Hepatocyte (in vitro differentiated cells): ENCODE results near the gene ZFR2. TPM values are rescaled to one million over a fixed set of nuclear protein-coding genes. Genes with fewer than 3 reads are reported as not detected.

Experiments
- DNase-seq: peaks from one replicate; pipeline ENCODE4 v3.0.0-alpha.2; 2016; ENCODE audit warnings: low spot score
- H2AFZ ChIP-seq: fragments of 200-600 bp; sonication (generic); 2 replicates; pipeline ENCODE4 v1.6.0; 2016; ENCODE audit warnings: antibody characterized with exemption, mild to moderate bottlenecking
- H3K27ac ChIP-seq: fragments of 200-600 bp; sonication (generic); 2 replicates; pipeline ENCODE4 v1.5.1; 2016; ENCODE audit warnings: mild to moderate bottlenecking
- H3K27me3 ChIP-seq: fragments of 200-600 bp; sonication (generic); 2 replicates; pipeline ENCODE4 v1.6.1; 2016
- H3K36me3 ChIP-seq: fragments of 200-600 bp; sonication (generic); replicated peaks from 2 replicates; pipeline ENCODE4 v1.5.1; 2016; ENCODE audit warnings: low read depth; ENCODE audit not compliant: insufficient read depth
- H3K4me1 ChIP-seq: fragments of 200-600 bp; sonication (generic); 2 replicates; pipeline ENCODE4 v1.5.1; 2016; ENCODE audit warnings: mild to moderate bottlenecking, moderate library complexity; ENCODE audit not compliant: insufficient read depth
- H3K4me2 ChIP-seq: fragments of 200-600 bp; sonication (generic); 2 replicates; pipeline ENCODE4 v1.6.0; 2016
- H3K4me3 ChIP-seq: fragments of 200-600 bp; sonication (generic); 2 replicates; pipeline ENCODE4 v1.5.1; 2016; ENCODE audit warnings: mild to moderate bottlenecking
- H3K79me2 ChIP-seq: fragments of 200-600 bp; sonication (generic); 2 replicates; pipeline ENCODE4 v1.6.0; 2017; ENCODE audit warnings: mild to moderate bottlenecking
- H3K9me2 ChIP-seq: fragments of 200-600 bp; sonication (generic); replicated peaks from 2 replicates; pipeline ENCODE4 v1.6.0; 2017; ENCODE audit warnings: mild to moderate bottlenecking; ENCODE audit not compliant: insufficient read depth
- H3K9me3 ChIP-seq: fragments of 200-600 bp; sonication (generic); 2 replicates; pipeline ENCODE4 v1.5.1; 2016; ENCODE audit warnings: low read depth, mild to moderate bottlenecking
- H4K20me1 ChIP-seq: fragments of 200-600 bp; sonication (generic); 2 replicates; pipeline ENCODE4 v1.6.0; 2016; ENCODE audit warnings: mild to moderate bottlenecking; ENCODE audit not compliant: insufficient read depth, poor library complexity, severe bottlenecking
- CTCF ChIP-seq: fragments of 200-600 bp; sonication (generic); IDR thresholded peaks from 2 replicates; pipeline ENCODE4 v1.5.1; 2016; ENCODE audit warnings: antibody characterized with exemption, mild to moderate bottlenecking; ENCODE audit not compliant: poor library complexity
- EZH2 ChIP-seq: fragments of 200-600 bp; sonication (generic); IDR thresholded peaks from 2 replicates; pipeline ENCODE4 v1.6.1; 2016; ENCODE audit warnings: antibody characterized with exemption, mild to moderate bottlenecking, borderline replicate concordance
- EZH2phosphoT487 ChIP-seq: fragments of 200-600 bp; sonication (generic); IDR thresholded peaks from one replicate; pipeline ENCODE4 v1.6.1; 2018; ENCODE audit warnings: antibody characterized with exemption, mild to moderate bottlenecking, low read depth, moderate library complexity; ENCODE audit not compliant: unreplicated experiment, severe bottlenecking
- WGBS: methylation state at CpG from one replicate; pipeline ENCODE4 v1.1.6; 2016; ENCODE audit warnings: low lambda C conversion rate; ENCODE audit errors: missing lambda C conversion rate; 5-methylcytosine and 5-hydroxymethylcytosine counted together
- polyA plus RNA-seq: library from polyadenylated mRNA; unstranded; fragments of >200 nt; fragmentation: Nextera tagmentation; extraction: Ambion mirVana; gene quantifications from 2 replicates; pipeline ENCODE4 v1.2.1, GENCODE V29; 2016
- total RNA-seq: library from RNA; depleted of rRNA; stranded (reverse); fragments of >200 nt; gene quantifications from 2 replicates; pipeline ENCODE4 v1.2.3, GENCODE V29; 2014

Gene ZFR2
- total and polyA plus RNA-seq, 2 experiments from 2014 or later: 0.97 to 1.7 TPM

DNA sequence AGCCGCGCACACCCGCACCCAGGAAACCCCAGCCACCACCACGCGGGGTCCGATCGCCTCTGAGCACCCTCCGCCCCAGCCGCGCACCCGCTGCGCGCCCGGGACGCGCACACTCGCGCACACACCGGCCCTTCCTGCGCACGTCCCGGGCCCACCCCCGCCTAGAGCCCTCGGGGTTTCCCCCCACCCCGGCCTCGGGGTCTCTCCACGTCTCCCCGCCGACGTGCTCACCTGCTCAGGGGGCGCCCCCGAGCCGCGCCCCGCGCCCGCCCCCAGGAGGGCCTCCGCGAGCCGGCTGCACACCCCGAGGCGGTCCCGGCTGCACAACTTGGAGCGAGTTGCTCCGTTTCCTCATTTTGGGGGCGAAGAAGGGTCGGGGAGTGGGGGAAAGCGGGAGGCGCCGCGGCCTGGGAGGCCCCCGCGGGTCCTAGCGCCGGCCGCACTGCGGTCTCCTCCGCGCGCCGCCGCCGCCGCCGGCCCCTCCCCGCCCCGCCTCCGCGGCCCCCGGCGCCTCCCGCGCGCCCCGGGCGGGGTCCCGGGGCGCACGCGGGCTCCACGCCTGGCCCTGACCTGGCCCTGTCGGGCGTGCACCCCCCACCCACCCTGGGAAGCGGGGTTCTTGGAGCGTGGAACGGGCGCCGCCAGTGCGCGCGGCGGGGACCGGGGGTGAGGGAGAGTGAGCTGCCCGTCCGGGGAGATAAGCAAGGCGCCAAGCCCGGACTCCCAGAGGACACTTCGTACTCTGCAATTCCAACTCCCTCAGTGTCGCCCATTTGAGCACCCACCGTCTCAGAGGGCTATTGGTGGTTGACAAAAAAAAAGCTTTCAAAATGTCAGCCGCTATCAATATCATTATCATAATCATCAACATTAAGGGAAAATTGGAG, 82.7 kb downstream of the ZFR2 start, which contains the start of gene MATK:
Gene MATK (minus strand): TSS at position 444 of the 887 bp plus-strand sequence. CDS start 1,246 bp downstream, outside the sequence.
- DNase-seq: no peak
- no peak within 1 kb of the TSS for H3K27ac ChIP-seq
- no peaks in the 10 kb centered on the region for H3K4me1 ChIP-seq
- H4K20me1 ChIP-seq: no peaks in the 10 kb centered on the region
- peak within 1 kb of the TSS; percentile 86 for H3K4me2 ChIP-seq
- H3K36me3 ChIP-seq: no peaks in the 10 kb centered on the region
- peaks cover 2% of the 10 kb centered on the region for H3K9me3 ChIP-seq
- no peaks in the 10 kb centered on the region for H3K79me2 ChIP-seq
- H3K27me3 ChIP-seq: peaks cover 30% of the 10 kb centered on the region
- no peak within 1 kb of the TSS for H2AFZ ChIP-seq
- no peak within 1 kb of the TSS for H3K4me3 ChIP-seq
- H3K9me2 ChIP-seq: no peaks in the 10 kb centered on the region
- WGBS: 27% methylated on average over 23 of the region's 101 CpGs
- TF ChIP-seq EZH2phosphoT487: no peak
- TF ChIP-seq CTCF: no peak
- TF ChIP-seq EZH2: no peak

- Histone ChIP-seq H3K27me3 (peaks cover 30% of the 10 kb centered on the region), H3K4me3 (no peak overlapping the region), H3K4me2 (peak overlapping the region; percentile 86)
Observed at GRCh38 chr19:3785451-3785937, 83.3 kb downstream of the ZFR2 start.

GRCh38 chr19:3784607-3785450, 84.0 kb downstream of the ZFR2 start:
- peak; percentile 0 for TF ChIP-seq EZH2
- TF ChIP-seq EZH2phosphoT487: no peak
- no peak overlapping the region for H3K4me3 ChIP-seq
- 47% methylated on average over 23 of the region's 25 CpGs for WGBS

More at GRCh38 chr19:3785451-3785937, 83.3 kb downstream of the ZFR2 start:
- H2AFZ ChIP-seq: no peak overlapping the region
- H3K79me2 ChIP-seq: no peaks in the 10 kb centered on the region
- H4K20me1 ChIP-seq: no peaks in the 10 kb centered on the region
- no peaks in the 10 kb centered on the region for H3K9me2 ChIP-seq
- no peak for DNase-seq
- peaks cover 2% of the 10 kb centered on the region for H3K9me3 ChIP-seq
- TF ChIP-seq EZH2: no peak
- TF ChIP-seq CTCF: no peak
- no peak for TF ChIP-seq EZH2phosphoT487
- WGBS: 6% methylated on average over 40 of the region's 47 CpGs
- no peak overlapping the region for H3K27ac ChIP-seq
- H3K4me1 ChIP-seq: no peaks in the 10 kb centered on the region
- H3K36me3 ChIP-seq: no peaks in the 10 kb centered on the region

More at GRCh38 chr19:3784607-3785450, 84.0 kb downstream of the ZFR2 start:
- H3K4me2 ChIP-seq: no peak overlapping the region
- no peak for DNase-seq
- H3K9me3 ChIP-seq: peaks cover 2% of the 10 kb centered on the region
- H3K4me1 ChIP-seq: no peaks in the 10 kb centered on the region
- no peak overlapping the region for H3K27ac ChIP-seq
- no peaks in the 10 kb centered on the region for H4K20me1 ChIP-seq
- H3K36me3 ChIP-seq: no peaks in the 10 kb centered on the region
- peaks cover 30% of the 10 kb centered on the region for H3K27me3 ChIP-seq
- no peaks in the 10 kb centered on the region for H3K9me2 ChIP-seq
- no peak overlapping the region for H2AFZ ChIP-seq
- H3K79me2 ChIP-seq: no peaks in the 10 kb centered on the region
